ENCODE results near the gene ITGB2. TPM values are rescaled to one million over a fixed set of nuclear protein-coding genes. Genes with fewer than 3 reads are reported as not detected.

ITGB2 gene
- total and polyA plus RNA-seq, 2 donors from 2014 or later = 9.5 to 111 TPM

DNA sequence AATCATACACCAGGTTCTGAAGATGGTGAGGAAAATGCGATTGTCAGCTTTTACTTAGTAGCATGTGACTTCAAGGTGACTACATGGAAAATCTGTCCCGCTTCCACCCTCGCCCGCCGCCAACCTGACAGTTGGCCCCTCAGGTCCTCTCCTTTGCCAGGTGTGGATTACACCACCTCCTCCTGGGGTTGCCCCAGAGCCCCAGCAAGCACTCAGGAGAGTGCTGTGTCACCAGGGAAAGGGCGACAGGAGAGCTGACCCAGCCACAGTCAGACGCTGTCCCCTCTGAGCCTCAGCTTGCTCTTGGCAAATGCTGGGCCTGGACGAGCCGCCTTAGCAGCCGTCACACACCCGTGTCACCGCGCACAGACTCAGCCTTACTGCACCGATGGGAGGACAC, 65.1 kb downstream of the ITGB2 start:
- H3K27me3 ChIP-seq (ENCODE audit: control insufficient read depth, insufficient read depth, low read length) = no peaks in the 10 kb centered on the region

DNA sequence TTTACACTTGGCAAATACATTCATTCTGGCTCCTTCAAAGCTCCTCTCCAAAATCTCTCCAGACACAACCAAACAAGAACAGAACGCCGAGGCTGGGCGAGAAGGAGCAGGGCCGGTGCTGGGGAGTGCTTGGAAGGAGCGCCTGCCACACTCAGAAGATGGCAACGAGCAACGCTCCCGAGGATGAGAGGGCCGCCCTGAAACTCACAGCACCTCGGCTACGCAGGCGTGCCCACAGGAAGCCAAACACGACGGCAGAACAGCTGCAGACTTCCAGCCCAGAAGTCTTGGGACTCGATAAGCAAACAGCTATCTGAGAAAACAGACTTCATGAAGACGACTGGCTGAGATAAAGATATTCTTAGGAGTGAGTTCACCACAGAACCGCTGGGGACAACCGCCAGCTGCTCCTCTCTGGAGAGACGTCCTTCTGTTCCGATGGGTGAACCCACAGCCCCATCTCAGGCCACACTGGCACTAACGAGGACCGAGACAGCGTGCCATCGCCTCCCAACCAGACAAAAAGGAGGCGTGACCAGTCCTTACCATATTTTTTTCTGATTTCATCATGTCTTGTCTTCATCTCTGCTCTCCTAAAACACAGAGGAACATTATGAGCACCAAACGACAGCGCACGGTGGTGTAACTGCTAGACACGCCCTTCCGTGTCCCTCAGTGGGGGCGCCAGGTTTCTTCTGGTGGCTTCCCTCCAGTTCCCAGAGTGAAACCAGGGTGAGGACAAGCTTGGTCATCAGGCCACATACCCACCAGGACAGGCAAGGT, 65.8 kb downstream of the ITGB2 start:
- intact Hi-C loops (cut with DNase I) = no loop called here
- Histone ChIP-seq H3K4me3 (ENCODE audit: low read length in 3 of 3) (no peak overlapping the region), H3K9me3 (ENCODE audit: control insufficient read depth in 2 of 3, insufficient read depth in 1 of 3, low read length in 3 of 3) (no peaks in the 10 kb centered on the region), H3K4me1 (ENCODE audit: control insufficient read depth in 2 of 3, insufficient read depth in 2 of 3, low read depth in 1 of 3, low read length in 3 of 3) (peaks cover 0 to 9% (median 5%) of the 10 kb centered on the region in 3 donors), H3K27ac (ENCODE audit: low read depth in 2 of 2, low read length in 2 of 2) (no peak overlapping the region), H3K27me3 (ENCODE audit: control insufficient read depth, insufficient read depth, low read length) (no peaks in the 10 kb centered on the region), H3K36me3 (ENCODE audit: control insufficient read depth in 2 of 3, insufficient read depth in 3 of 3, low read length in 3 of 3) (peaks cover 0 to 56% (median 38%) of the 10 kb centered on the region in 3 donors), H3K9ac (ENCODE audit: low read length in 3 of 3) (no peak overlapping the region)
- TF ChIP-seq, protein P1, sequence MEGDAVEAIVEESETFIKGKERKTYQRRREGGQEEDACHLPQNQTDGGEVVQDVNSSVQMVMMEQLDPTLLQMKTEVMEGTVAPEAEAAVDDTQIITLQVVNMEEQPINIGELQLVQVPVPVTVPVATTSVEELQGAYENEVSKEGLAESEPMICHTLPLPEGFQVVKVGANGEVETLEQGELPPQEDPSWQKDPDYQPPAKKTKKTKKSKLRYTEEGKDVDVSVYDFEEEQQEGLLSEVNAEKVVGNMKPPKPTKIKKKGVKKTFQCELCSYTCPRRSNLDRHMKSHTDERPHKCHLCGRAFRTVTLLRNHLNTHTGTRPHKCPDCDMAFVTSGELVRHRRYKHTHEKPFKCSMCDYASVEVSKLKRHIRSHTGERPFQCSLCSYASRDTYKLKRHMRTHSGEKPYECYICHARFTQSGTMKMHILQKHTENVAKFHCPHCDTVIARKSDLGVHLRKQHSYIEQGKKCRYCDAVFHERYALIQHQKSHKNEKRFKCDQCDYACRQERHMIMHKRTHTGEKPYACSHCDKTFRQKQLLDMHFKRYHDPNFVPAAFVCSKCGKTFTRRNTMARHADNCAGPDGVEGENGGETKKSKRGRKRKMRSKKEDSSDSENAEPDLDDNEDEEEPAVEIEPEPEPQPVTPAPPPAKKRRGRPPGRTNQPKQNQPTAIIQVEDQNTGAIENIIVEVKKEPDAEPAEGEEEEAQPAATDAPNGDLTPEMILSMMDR (IDR thresholded peaks at IDR 0.05; ENCODE audit: borderline replicate concordance, extremely low read depth, insufficient read depth) = no peak
- peak in 1 of 5 donors; percentile 67 for DNase-seq
- no peak for FAIRE-seq

More for the DNA sequence above, 65.1 kb downstream of the ITGB2 start:
- TF ChIP-seq, protein P1 (IDR thresholded peaks at IDR 0.05; ENCODE audit: borderline replicate concordance, extremely low read depth, insufficient read depth) = no peak
- H3K4me3 ChIP-seq (ENCODE audit: low read length in 3 of 3) = no peak overlapping the region
- H3K4me1 ChIP-seq (ENCODE audit: control insufficient read depth in 2 of 3, insufficient read depth in 2 of 3, low read depth in 1 of 3, low read length in 3 of 3) = peaks cover 0 to 9% (median 0%) of the 10 kb centered on the region in 3 donors
- H3K9ac ChIP-seq (ENCODE audit: low read length in 3 of 3) = no peak overlapping the region
- DNase-seq (peak in 1 of 5 donors; percentile 51), FAIRE-seq (no peak)
- intact Hi-C loops (cut with DNase I) = no loop called here
- H3K36me3 ChIP-seq (ENCODE audit: control insufficient read depth in 2 of 3, insufficient read depth in 3 of 3, low read length in 3 of 3) = peaks cover 0 to 49% (median 33%) of the 10 kb centered on the region in 3 donors
- no peak overlapping the region for H3K27ac ChIP-seq (ENCODE audit: low read depth in 2 of 2, low read length in 2 of 2)
- H3K9me3 ChIP-seq (ENCODE audit: control insufficient read depth in 2 of 3, insufficient read depth in 1 of 3, low read length in 3 of 3) = no peaks in the 10 kb centered on the region

DNA sequence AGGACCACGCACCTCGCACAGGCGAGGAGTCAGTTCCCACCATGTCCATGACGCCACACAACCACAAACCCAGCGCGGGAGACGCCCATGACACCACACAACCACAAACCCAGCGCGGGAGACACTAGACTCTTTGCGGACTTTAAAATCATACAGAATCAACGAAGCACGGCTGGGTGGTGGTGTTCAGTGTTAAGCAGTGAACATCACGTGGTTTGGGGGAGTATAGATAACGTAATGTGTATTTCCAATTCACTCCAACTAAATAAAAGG, 66.4 kb downstream of the ITGB2 start:
- Histone ChIP-seq H3K27ac (ENCODE audit: low read depth in 2 of 2, low read length in 2 of 2) (no peak overlapping the region), H3K9ac (ENCODE audit: low read length in 3 of 3) (no peak overlapping the region), H3K4me1 (ENCODE audit: control insufficient read depth in 2 of 3, insufficient read depth in 2 of 3, low read depth in 1 of 3, low read length in 3 of 3) (peaks cover 0 to 10% (median 6%) of the 10 kb centered on the region in 3 donors), H3K36me3 (ENCODE audit: control insufficient read depth in 2 of 3, insufficient read depth in 3 of 3, low read length in 3 of 3) (peaks cover 0 to 59% (median 37%) of the 10 kb centered on the region in 3 donors), H3K27me3 (ENCODE audit: control insufficient read depth, insufficient read depth, low read length) (no peaks in the 10 kb centered on the region), H3K4me3 (ENCODE audit: low read length in 3 of 3) (no peak overlapping the region), H3K9me3 (ENCODE audit: control insufficient read depth in 2 of 3, insufficient read depth in 1 of 3, low read length in 3 of 3) (no peaks in the 10 kb centered on the region)
- TF ChIP-seq, protein P1 (IDR thresholded peaks at IDR 0.05; ENCODE audit: borderline replicate concordance, extremely low read depth, insufficient read depth) = no peak
- DNase-seq = peak in 1 of 5 donors; percentile 51
- intact Hi-C loops (cut with DNase I) = no loop called here
- no peak for FAIRE-seq

Measured in kidney (tissue), 14 donors.